Neutrophil (primary cell): ENCODE data around the gene TYW1.
"Not testable (repeated sequence)": the region's sequence is repeated elsewhere in the genome, so short reads cannot be mapped to it uniquely, and the experiment has no call there.

Source experiments
- H3K27ac ChIP-seq: fragments of 200-600 bp; sonication (generic); 2 replicates; pipeline ENCODE4 v1.5.1; 2016; ENCODE audit warnings: mild to moderate bottlenecking, moderate library complexity
- H3K27me3 ChIP-seq: fragments of 200-600 bp; sonication (generic); 2 replicates; pipeline ENCODE4 v1.6.0; 2016; ENCODE audit warnings: mild to moderate bottlenecking
- H3K36me3 ChIP-seq: fragments of 200-600 bp; sonication (generic); 2 replicates; pipeline ENCODE4 v1.5.1; 2017
- H3K4me1 ChIP-seq, 2 experiments: fragments of 200-600 bp in 1 of 2; sonication (generic) in 1 of 2; 1 replicate in 1 of 2; 2 replicates in 1 of 2; pipeline versions ENCODE4 v1.5.1 to v1.6.1; 2013 to 2016; ENCODE audit warnings: low read depth in 1 of 2, low read length in 1 of 2, mild to moderate bottlenecking in 1 of 2, moderate library complexity in 1 of 2; ENCODE audit not compliant: control insufficient read depth in 1 of 2, insufficient read depth in 1 of 2
- H3K4me3 ChIP-seq, 2 experiments: fragments of 200-600 bp in 1 of 2; sonication (generic) in 1 of 2; 1 replicate in 1 of 2; 2 replicates in 1 of 2; pipeline ENCODE4 v1.5.1; 2013 to 2016; ENCODE audit warnings: low read depth in 1 of 2, low read length in 1 of 2, mild to moderate bottlenecking in 1 of 2, moderate library complexity in 1 of 2
- H3K9me3 ChIP-seq: fragments of 200-600 bp; sonication (generic); 2 replicates; pipeline ENCODE4 v1.5.1; 2016
- TF ChIP-seq, protein P1 (sequence below): fragments of 200-600 bp; sonication (generic); IDR thresholded peaks from 2 replicates; pipeline ENCODE4 v1.5.1; 2016; ENCODE audit warnings: antibody characterized with exemption

The TYW1 gene

GRCh38 chr7:66961096-66961495, 35.5 kb upstream of the TYW1 start:
- no peaks in the 10 kb centered on the region for H3K9me3 ChIP-seq
- peaks cover 45% of the 10 kb centered on the region for H3K36me3 ChIP-seq
- no peaks in the 10 kb centered on the region for H3K27me3 ChIP-seq
- H3K4me1 ChIP-seq: no peaks in the 10 kb centered on the region
- H3K4me3 ChIP-seq: no peak overlapping the region
- H3K27ac ChIP-seq: no peak overlapping the region
- TF ChIP-seq, protein P1, sequence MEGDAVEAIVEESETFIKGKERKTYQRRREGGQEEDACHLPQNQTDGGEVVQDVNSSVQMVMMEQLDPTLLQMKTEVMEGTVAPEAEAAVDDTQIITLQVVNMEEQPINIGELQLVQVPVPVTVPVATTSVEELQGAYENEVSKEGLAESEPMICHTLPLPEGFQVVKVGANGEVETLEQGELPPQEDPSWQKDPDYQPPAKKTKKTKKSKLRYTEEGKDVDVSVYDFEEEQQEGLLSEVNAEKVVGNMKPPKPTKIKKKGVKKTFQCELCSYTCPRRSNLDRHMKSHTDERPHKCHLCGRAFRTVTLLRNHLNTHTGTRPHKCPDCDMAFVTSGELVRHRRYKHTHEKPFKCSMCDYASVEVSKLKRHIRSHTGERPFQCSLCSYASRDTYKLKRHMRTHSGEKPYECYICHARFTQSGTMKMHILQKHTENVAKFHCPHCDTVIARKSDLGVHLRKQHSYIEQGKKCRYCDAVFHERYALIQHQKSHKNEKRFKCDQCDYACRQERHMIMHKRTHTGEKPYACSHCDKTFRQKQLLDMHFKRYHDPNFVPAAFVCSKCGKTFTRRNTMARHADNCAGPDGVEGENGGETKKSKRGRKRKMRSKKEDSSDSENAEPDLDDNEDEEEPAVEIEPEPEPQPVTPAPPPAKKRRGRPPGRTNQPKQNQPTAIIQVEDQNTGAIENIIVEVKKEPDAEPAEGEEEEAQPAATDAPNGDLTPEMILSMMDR: no peak

- H3K4me3 ChIP-seq: no peak overlapping the region
- TF ChIP-seq, protein P1: no peak
- peaks cover 13% of the 10 kb centered on the region for H3K36me3 ChIP-seq
- H3K4me1 ChIP-seq: no peaks in the 10 kb centered on the region
- H3K27me3 ChIP-seq: no peaks in the 10 kb centered on the region
- H3K9me3 ChIP-seq: no peaks in the 10 kb centered on the region
- no peak overlapping the region for H3K27ac ChIP-seq
Observed at GRCh38 chr7:66964411-66964810, 32.2 kb upstream of the TYW1 start.

DNA sequence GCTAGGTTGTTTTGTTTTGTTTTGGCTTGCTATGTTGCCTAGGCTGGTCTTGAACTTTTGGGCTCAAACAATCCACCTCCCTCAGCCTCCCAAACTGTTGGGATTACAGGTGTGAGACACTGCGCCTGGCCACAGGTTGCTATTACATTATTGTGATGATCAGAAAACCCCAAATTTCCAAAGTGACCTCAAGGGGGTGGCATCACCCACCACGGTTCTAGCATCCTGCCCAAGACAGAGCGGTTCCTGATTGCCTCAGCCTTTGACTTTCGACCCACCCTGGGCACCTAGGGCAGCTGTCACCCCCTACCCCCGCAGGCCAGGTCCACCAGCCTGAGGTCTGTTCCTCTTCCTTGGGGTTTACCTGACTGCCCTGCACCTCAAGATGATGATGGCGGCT, 29.6 kb upstream of the TYW1 start:
- Histone ChIP-seq H3K4me1 (no peaks in the 10 kb centered on the region), H3K4me3 (no peak overlapping the region), H3K27ac (no peak overlapping the region), H3K9me3 (no peaks in the 10 kb centered on the region), H3K27me3 (no peaks in the 10 kb centered on the region), H3K36me3 (no peaks in the 10 kb centered on the region)
- TF ChIP-seq, protein P1: no peak

- H3K27ac ChIP-seq, H3K4me3 ChIP-seq, H3K9me3 ChIP-seq, H3K36me3 ChIP-seq, H3K4me1 ChIP-seq, H3K27me3 ChIP-seq: not testable (repeated sequence)
Observed at GRCh38 chr7:66969001-66969400, 27.6 kb upstream of the TYW1 start.

DNA sequence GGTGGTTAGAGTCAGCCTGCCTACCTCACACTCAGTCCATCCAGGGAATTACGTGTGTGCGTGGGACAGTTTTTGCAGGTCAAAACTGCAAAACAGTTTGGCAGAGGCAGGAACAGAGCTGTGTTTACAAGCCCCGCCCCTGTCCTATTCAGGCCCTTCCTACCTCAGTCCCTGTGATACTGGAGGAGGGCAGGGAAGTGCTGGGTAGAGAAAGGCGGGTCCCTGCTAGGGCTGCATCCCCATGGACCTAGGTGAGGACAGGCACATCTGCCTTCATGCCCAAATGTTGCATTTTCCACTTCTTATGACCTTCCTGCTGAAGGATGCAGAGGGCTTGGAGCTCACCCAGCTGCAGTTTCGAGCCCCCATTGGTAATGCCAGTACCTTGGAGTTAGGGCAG, 26.3 kb upstream of the TYW1 start:
- Histone ChIP-seq H3K36me3 (no peaks in the 10 kb centered on the region), H3K27ac (no peak overlapping the region), H3K4me1 (no peaks in the 10 kb centered on the region), H3K9me3 (no peaks in the 10 kb centered on the region), H3K4me3 (no peak overlapping the region), H3K27me3 (no peaks in the 10 kb centered on the region)
- TF ChIP-seq, protein P1: no peak

GRCh38 chr7:66974986-66975590, 21.5 kb upstream of the TYW1 start:
- Histone ChIP-seq H3K27me3 (no peaks in the 10 kb centered on the region), H3K4me3 (no peak overlapping the region), H3K4me1 (no peaks in the 10 kb centered on the region), H3K9me3 (peaks cover 10% of the 10 kb centered on the region), H3K27ac (no peak overlapping the region), H3K36me3 (no peaks in the 10 kb centered on the region)
- TF ChIP-seq, protein P1: no peak

DNA sequence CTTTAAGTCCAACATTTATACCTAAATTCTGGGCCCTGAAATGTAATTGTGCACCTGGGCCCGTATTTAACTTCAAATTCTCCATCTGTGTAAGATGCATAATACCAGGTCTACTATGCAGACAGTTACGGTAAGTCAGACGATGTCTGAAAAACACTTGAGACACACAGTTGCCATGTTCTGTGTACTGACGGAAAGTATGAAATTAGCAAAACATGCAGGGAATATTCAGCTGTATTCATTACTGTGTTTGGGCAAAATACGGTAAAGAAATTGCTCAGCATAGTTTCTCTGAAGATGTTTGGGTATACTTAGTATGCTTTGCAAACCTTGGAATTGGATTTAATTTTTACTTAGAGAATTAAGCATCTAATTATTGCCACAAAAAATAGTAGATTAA, 18.3 kb upstream of the TYW1 start:
- not testable (repeated sequence) for H3K36me3 ChIP-seq, H3K4me3 ChIP-seq, H3K27me3 ChIP-seq, H3K4me1 ChIP-seq, H3K27ac ChIP-seq
- H3K9me3 ChIP-seq: peaks cover 16% of the 10 kb centered on the region

GRCh38 chr7:66979013-66979412, 17.6 kb upstream of the TYW1 start:
- not testable (repeated sequence) for H3K4me1 ChIP-seq, H3K36me3 ChIP-seq, H3K4me3 ChIP-seq, H3K27ac ChIP-seq, H3K27me3 ChIP-seq
- peaks cover 16% of the 10 kb centered on the region for H3K9me3 ChIP-seq

GRCh38 chr7:66980336-66980735, 16.3 kb upstream of the TYW1 start:
- H3K27me3 ChIP-seq, H3K4me3 ChIP-seq, H3K4me1 ChIP-seq, H3K36me3 ChIP-seq, H3K27ac ChIP-seq: not testable (repeated sequence)
- peaks cover 16% of the 10 kb centered on the region for H3K9me3 ChIP-seq
